Measurements from ENCODE around the gene R3HCC1L.

DNA sequence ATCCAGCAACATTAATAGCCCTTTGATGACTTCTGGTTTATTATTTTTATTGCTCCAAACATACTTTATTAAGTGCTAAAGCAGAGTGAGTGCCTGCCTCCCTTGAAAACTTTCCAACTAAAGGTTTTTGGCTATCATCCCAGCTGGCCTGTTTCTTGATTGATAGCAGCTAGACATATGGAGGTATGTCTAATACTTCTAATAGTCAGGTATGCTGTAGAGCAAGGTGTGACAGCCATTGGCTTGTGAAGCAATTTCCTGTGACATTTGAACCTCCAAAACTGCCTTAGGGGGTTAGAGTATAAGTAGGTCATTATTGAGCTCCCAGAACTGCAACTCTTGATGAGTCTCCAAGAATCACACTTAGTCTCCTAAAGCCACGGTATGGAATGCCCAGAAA lies 77.7 kb downstream of the R3HCC1L start:
- TF ChIP-seq POLR2A (IDR thresholded peaks at IDR 0.05), result no peak
- TF ChIP-seq, protein P1, sequence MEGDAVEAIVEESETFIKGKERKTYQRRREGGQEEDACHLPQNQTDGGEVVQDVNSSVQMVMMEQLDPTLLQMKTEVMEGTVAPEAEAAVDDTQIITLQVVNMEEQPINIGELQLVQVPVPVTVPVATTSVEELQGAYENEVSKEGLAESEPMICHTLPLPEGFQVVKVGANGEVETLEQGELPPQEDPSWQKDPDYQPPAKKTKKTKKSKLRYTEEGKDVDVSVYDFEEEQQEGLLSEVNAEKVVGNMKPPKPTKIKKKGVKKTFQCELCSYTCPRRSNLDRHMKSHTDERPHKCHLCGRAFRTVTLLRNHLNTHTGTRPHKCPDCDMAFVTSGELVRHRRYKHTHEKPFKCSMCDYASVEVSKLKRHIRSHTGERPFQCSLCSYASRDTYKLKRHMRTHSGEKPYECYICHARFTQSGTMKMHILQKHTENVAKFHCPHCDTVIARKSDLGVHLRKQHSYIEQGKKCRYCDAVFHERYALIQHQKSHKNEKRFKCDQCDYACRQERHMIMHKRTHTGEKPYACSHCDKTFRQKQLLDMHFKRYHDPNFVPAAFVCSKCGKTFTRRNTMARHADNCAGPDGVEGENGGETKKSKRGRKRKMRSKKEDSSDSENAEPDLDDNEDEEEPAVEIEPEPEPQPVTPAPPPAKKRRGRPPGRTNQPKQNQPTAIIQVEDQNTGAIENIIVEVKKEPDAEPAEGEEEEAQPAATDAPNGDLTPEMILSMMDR (IDR thresholded peaks at IDR 0.05), result no peak
- no peak for TF ChIP-seq EP300 (IDR thresholded peaks at IDR 0.05)
